PC-9 (cell line): ENCODE measurements around the gene ITPKC.

Experiments used
- EZH2 ChIP-seq: fragments of 200-600 bp; sonication (generic); IDR thresholded peaks from 2 replicates; pipeline ENCODE4 v1.8.0; 2017; ENCODE audit warnings: antibody characterized with exemption, low read depth
- TF ChIP-seq, protein P1 (sequence below): fragments of 200-600 bp; sonication (generic); conservative IDR thresholded peaks from 2 replicates; pipeline ENCODE4 v1.6.1; 2017; ENCODE audit warnings: mixed run types, antibody characterized with exemption, mild to moderate bottlenecking, moderate library complexity

DNA sequence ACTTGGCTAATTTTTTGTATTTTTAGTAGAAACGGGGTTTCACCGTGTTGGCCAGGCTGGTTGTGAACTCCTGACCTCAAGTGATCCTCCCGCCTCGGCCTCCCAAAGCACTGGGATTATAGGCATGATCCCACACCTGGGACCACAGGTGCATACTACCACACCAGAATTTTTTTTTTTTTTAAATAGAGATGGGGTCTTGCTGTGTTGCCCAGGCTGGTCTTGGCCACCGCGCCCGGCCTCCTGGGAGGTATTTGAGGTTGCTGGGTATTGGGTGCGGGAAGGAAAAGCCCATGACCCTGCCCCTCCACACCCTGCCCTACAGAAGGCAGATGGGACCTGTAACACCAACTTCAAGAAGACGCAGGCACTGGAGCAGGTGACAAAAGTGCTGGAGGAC is 19.7 kb downstream of the ITPKC start:
- TF ChIP-seq, protein P1, sequence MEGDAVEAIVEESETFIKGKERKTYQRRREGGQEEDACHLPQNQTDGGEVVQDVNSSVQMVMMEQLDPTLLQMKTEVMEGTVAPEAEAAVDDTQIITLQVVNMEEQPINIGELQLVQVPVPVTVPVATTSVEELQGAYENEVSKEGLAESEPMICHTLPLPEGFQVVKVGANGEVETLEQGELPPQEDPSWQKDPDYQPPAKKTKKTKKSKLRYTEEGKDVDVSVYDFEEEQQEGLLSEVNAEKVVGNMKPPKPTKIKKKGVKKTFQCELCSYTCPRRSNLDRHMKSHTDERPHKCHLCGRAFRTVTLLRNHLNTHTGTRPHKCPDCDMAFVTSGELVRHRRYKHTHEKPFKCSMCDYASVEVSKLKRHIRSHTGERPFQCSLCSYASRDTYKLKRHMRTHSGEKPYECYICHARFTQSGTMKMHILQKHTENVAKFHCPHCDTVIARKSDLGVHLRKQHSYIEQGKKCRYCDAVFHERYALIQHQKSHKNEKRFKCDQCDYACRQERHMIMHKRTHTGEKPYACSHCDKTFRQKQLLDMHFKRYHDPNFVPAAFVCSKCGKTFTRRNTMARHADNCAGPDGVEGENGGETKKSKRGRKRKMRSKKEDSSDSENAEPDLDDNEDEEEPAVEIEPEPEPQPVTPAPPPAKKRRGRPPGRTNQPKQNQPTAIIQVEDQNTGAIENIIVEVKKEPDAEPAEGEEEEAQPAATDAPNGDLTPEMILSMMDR: no peak
- no peak for TF ChIP-seq EZH2
